ENCODE measurements around the gene RELT.

RELT gene

GRCh38 chr11:73376160-73376802 lies at the start of gene RELT:
RELT (plus strand) TSS chr11:73376399; CDS start chr11:73389137, 12,738 bp downstream.
- peak; percentile 94 for DNase-seq (ENCODE audit: low spot score)

GRCh38 chr11:73326929-73327811 lies 49.0 kb upstream of the RELT start:
- no peak for DNase-seq (ENCODE audit: low spot score)

- DNase-seq (ENCODE audit: low spot score), result no peak
Observed at GRCh38 chr11:73327812-73328364, 48.3 kb upstream of the RELT start.

GRCh38 chr11:73330569-73331093 lies 45.6 kb upstream of the RELT start:
- DNase-seq (ENCODE audit: low spot score), result no peak

- no peak for DNase-seq (ENCODE audit: low spot score)
Observed at GRCh38 chr11:73331138-73331916, 44.9 kb upstream of the RELT start.

GRCh38 chr11:73333173-73333572 lies 43.0 kb upstream of the RELT start:
- no peak for DNase-seq (ENCODE audit: low spot score)

GRCh38 chr11:73333640-73334383 lies 42.4 kb upstream of the RELT start:
- DNase-seq (ENCODE audit: low spot score), result no peak

- DNase-seq (ENCODE audit: low spot score), result no peak
Observed at GRCh38 chr11:73334384-73335203, 41.6 kb upstream of the RELT start.

GRCh38 chr11:73335204-73335923 lies 40.8 kb upstream of the RELT start:
- peak; percentile 78 for DNase-seq (ENCODE audit: low spot score)

- DNase-seq (ENCODE audit: low spot score), result no peak
Observed at GRCh38 chr11:73337846-73338245, 38.4 kb upstream of the RELT start.

GRCh38 chr11:73338279-73338678 lies 37.9 kb upstream of the RELT start:
- no peak for DNase-seq (ENCODE audit: low spot score)

GRCh38 chr11:73340164-73340563 lies 36.0 kb upstream of the RELT start:
- no peak for DNase-seq (ENCODE audit: low spot score)

- DNase-seq (ENCODE audit: low spot score), result no peak
Observed at GRCh38 chr11:73342633-73343032, 33.6 kb upstream of the RELT start.

- DNase-seq (ENCODE audit: low spot score), result no peak
Observed at GRCh38 chr11:73343076-73343873, 32.9 kb upstream of the RELT start.

GRCh38 chr11:73344191-73344607 lies 32.0 kb upstream of the RELT start:
- no peak for DNase-seq (ENCODE audit: low spot score)

GRCh38 chr11:73345481-73346160 lies 30.6 kb upstream of the RELT start:
- DNase-seq (ENCODE audit: low spot score), result no peak

GRCh38 chr11:73346186-73346935 lies 29.8 kb upstream of the RELT start:
- no peak for DNase-seq (ENCODE audit: low spot score)

- DNase-seq (ENCODE audit: low spot score), result no peak
Observed at GRCh38 chr11:73347067-73347466, 29.1 kb upstream of the RELT start.

Measured in CD4-positive, alpha-beta T cell treated with Interleukin-15 for 4 hours (primary cell).